ENCODE results near the gene SHC3.
"Not testable (repeated sequence)": the region's sequence is repeated elsewhere in the genome, so short reads cannot be mapped to it uniquely, and the experiment has no call there.

Gene SHC3, protein sequence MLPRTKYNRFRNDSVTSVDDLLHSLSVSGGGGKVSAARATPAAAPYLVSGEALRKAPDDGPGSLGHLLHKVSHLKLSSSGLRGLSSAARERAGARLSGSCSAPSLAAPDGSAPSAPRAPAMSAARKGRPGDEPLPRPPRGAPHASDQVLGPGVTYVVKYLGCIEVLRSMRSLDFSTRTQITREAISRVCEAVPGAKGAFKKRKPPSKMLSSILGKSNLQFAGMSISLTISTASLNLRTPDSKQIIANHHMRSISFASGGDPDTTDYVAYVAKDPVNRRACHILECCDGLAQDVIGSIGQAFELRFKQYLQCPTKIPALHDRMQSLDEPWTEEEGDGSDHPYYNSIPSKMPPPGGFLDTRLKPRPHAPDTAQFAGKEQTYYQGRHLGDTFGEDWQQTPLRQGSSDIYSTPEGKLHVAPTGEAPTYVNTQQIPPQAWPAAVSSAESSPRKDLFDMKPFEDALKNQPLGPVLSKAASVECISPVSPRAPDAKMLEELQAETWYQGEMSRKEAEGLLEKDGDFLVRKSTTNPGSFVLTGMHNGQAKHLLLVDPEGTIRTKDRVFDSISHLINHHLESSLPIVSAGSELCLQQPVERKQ

GRCh38 chr9:89177944-89178829 is at the start of gene SHC3:
Gene SHC3 (minus strand): TSS chr9:89178818. CDS start chr9:89178460, 358 bp downstream.
- no peak for DNase-seq

- DNase-seq, result peak; percentile 40
These were observed 47.4 kb upstream of the SHC3 start for GRCh38 chr9:89225991-89226471.

- no peak for DNase-seq
These were observed 47.0 kb upstream of the SHC3 start for GRCh38 chr9:89225587-89225986.

- no peak for DNase-seq
These were observed 46.4 kb upstream of the SHC3 start for GRCh38 chr9:89225036-89225435.

DNA sequence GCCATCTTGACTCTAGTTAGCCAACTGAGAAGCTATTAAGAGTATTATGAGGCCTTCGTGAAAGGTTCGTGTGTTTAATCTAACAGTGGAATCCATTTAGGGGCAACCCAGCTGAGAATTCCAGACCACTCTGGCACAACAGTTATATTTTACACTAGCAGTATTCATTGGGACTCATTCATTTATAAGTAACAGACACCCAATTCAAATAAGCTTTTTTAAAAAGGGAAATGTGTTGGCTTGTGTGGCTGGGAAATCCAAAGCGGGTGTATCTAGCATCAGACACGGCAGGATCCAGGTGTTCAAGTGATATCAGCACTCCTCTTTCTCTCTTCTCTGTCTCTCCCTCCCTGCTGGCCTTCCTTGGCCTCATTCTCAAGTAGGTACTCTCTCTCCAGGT is 46.0 kb upstream of the SHC3 start:
- no peak for DNase-seq

DNA sequence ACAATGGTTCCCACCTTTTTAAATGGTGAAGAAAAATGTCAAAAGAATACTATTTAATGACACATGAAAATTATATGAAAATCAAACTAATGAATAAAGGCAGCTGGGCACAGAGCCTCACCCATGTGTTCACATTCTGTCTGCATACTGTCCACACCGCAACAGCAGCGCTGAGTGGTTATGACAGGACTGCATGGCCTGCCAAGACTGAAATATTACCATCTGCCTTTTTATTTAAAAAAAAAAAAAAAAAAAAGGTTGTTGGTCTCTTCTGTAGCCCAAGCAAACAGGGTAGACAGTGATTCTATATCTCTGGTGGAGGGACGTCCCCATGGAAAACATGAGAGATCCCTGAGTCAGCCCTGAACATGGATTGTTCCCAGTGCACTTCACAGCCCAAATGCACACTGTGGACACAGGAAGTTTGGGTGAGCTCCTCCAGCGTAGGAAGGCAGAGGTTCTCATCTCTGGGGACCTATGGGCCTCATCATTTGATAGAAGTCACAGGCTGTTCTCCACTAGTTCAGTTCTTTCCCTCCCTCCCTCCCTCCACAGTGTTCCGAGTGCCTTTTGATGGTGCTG is 44.9 kb upstream of the SHC3 start:
- no peak for DNase-seq

- DNase-seq, result no peak
These were observed 41.0 kb upstream of the SHC3 start for GRCh38 chr9:89219637-89220036.

DNA sequence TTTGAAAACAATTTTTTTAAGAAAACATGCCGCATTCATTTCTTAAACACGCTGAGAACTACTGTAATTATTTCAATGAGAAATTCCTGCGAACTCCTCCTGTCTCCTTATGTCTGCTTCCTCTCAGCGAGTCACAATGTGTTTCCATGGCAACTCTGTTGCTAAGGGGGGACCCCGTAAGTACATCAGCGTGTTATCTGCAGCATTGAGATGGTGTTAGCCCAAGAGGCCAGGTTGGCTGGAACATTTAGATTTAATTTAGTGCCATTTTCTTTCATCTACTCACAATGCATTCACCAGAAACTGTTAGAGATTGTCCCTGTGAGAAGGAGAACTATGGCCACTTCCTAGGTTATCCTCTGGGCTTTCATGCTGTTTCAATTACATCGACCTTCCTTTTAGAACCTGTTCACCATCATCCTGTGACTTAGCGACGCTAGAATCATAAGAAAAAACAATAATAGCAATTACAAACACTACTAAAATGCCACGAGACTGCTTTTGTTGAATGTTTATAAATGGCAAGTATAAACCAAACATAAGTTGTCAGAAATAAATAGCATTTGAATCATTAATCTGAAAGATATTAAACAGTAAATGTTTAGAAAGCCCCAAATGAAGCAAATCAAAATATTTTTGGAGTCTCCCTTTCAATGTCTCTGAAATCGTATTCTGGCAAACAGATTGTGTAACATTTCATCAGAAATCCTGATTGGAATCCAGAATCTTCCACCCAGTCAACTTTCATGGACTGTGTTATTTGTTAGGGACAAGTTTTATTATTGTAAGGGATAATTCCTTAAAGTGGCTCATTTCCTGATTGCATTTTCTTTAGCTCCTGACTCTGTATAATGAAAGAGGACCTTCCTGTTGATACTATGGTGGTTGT is 39.7 kb upstream of the SHC3 start:
- no peak for DNase-seq

GRCh38 chr9:89215342-89215741 is 36.7 kb upstream of the SHC3 start:
- no peak for DNase-seq

DNA sequence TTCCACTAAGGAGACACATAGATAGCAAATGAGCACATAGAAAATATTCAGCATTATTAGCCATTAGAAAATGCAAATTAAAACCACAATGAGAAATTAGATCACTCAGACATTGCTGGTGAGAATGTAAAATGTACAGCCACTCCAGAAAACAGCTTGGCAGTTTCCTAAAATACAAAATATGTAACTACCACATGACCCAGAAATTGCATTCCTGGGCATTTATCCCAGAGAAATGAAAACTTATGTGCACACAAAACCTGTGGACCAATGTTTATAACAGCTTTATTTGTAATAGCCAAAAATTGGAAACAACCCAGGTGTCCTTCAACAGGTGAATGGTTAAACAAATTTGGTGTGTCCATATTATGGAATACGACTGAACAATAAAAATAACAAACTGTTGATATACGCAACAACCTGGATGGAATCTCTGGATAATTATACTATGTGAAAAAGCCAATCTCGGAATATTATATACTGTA is 34.8 kb upstream of the SHC3 start:
- no peak for DNase-seq

DNA sequence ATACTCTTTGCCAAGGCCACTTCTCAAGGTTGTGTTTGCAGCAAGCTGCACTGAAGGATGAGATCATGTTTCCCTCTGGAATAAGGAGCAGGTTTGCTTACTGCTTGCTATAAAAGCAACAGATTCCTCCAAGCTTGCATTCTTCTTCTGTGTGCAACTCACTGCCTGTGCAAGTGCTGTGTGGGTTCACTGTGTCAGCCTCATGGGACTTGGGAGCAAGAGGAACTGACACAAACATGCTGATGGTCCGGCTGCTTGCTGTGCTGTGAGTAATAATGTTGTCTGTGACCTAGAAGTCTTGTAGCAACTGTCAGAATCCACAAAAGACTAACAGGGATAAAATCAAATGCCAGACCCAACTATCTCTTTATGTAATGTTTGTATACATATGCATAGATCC is 33.6 kb upstream of the SHC3 start:
- DNase-seq, result no peak

GRCh38 chr9:89209311-89209710 is 30.7 kb upstream of the SHC3 start:
- DNase-seq, result not testable (repeated sequence)

GRCh38 chr9:89207026-89207425 is 28.4 kb upstream of the SHC3 start:
- no peak for DNase-seq

GRCh38 chr9:89204801-89205200 is 26.2 kb upstream of the SHC3 start:
- DNase-seq, result no peak

- DNase-seq, result no peak
These were observed 16.6 kb upstream of the SHC3 start for GRCh38 chr9:89195131-89195797.

DNA sequence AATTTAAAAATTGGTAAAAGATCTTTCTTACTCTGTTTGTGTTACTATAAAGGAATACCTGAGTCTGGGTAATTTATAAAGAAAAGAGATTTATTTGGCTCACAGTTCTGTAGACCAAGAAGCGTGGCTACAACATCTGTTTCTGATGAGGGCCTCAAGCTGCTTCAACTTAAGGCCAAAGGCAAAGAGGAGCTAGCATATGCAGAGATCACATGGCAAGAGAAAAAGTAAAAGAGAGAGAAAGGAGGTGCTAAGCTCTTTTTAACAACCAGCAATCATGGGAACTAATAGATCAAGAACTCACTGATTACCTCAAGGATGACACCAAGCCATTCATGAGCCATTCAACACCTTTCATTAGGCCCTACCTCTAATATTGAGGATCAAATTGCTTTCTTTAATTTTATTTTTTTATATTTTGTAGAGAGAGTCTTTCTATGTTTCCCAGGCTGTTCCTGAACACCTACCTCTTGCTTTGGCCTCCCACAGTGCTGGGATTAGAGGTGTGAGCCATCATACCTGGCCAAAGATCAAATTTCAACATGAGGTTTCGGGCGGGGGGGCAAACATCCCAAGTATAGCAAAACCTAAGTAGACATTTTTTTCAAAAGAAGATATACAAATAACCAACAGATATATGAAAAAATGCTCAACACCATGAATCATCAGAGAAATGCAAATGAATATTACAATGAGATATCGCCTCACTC is 16.0 kb upstream of the SHC3 start:
- DNase-seq, result no peak

GRCh38 chr9:89191004-89191403 is 12.4 kb upstream of the SHC3 start:
- DNase-seq, result no peak

- DNase-seq, result no peak
These were observed 10.6 kb upstream of the SHC3 start for GRCh38 chr9:89189215-89189614.

GRCh38 chr9:89187950-89188349 is 9.3 kb upstream of the SHC3 start:
- DNase-seq, result no peak

DNA sequence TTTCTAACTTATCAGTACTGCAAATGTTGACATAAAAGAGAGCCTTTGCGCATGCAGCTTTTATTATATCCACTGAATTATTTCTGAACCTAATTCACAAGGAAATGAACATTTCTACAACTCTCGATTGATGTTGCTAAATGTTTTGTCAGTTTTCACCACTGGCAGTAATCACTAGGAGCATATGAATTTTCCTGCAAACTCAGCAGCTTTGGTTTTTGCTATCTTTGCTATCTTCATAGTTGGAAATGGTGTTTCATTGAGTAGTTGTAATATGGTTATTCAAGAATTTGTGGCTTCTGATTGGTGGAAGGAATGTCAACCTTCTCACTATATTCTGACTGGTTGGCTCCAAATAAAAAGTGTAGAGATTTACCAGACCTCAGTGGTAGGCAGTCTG is 8.9 kb upstream of the SHC3 start:
- no peak for DNase-seq

DNA sequence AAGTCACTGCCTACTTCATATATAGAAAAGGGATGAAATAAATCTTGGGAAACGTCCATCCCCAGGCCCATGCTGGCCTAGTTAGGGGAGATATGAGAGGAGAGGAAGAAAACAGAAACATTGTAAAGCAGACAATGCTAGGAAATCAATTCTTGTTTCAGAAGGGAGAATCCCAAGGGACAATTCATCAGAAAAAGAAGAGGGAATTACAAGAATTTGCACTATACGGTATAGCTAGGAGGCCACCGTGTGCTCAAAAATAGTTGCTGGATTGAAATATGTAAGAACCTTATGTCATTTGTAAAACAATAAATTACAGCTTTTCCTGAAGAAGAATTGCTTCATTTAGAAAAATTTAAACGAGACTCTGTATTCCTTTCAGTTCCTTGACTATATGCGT is 8.3 kb upstream of the SHC3 start:
- DNase-seq, result no peak

Data from activated CD8-positive, alpha-beta memory T cell treated with anti-CD3 and anti-CD28 coated beads for 24 hours (primary cell).